Left lung (tissue), 14 donors: ENCODE results near the gene HJV. TPM values are rescaled to one million over a fixed set of nuclear protein-coding genes. Genes with fewer than 3 reads are reported as not detected.
"Not testable (repeated sequence)": the region's sequence is repeated elsewhere in the genome, so short reads cannot be mapped to it uniquely, and the experiment has no call there.

Source experiments
- ATAC-seq: fragments of 200-7000 bp; cut with Tn5 transposase; one replicate; pipeline ENCODE4 v1.9.1; 2020; ENCODE audit warnings: moderate library complexity
- DNase-seq, 4 donors: peaks; one replicate each; pipeline ENCODE4 v3.0.0-alpha.2; 2013 to 2020
- H3K27ac ChIP-seq, 2 donors: fragments of 200-600 bp; sonication (generic) in 1 of 2; one replicate each; pipeline versions ENCODE4 v1.5.0 to v1.8.0; 2020 to 2021
- H3K27me3 ChIP-seq, 2 donors: fragments of 200-600 bp; sonication (generic) in 1 of 2; one replicate each; pipeline versions ENCODE4 v1.5.0 to v1.8.0; 2020 to 2021
- H3K36me3 ChIP-seq, 2 donors: fragments of 200-600 bp; sonication (generic) in 1 of 2; one replicate each; pipeline versions ENCODE4 v1.5.0 to v1.8.0; 2020 to 2021
- H3K4me1 ChIP-seq, 2 donors: fragments of 200-600 bp; one replicate each; pipeline ENCODE4 v1.8.0; 2021
- H3K4me3 ChIP-seq, 2 donors: fragments of 200-600 bp; sonication (generic) in 1 of 2; one replicate each; pipeline versions ENCODE4 v1.5.0 to v1.8.0; 2020 to 2021; ENCODE audit warnings: mild to moderate bottlenecking in 1 of 2
- H3K9me3 ChIP-seq, 2 donors: fragments of 200-600 bp; sonication (generic) in 1 of 2; one replicate each; pipeline versions ENCODE4 v1.5.0 to v1.8.0; 2020 to 2021
- CTCF ChIP-seq, 2 donors: fragments of 200-600 bp; sonication (generic) in 1 of 2; IDR thresholded peaks; one replicate each; pipeline versions ENCODE4 v1.5.0 to v1.8.0; 2021; ENCODE audit warnings: antibody characterized with exemption in 2 of 2
- intact Hi-C, 2 donors: fragments of 100-400 bp; cut with DNase I; formaldehyde crosslinking; loops; one replicate each; pipeline versions ENCODE4 v1.11.2 to v1.14.2; 2022
- long read RNA-seq, 12 donors: library from polyadenylated mRNA in 2 of 12; unstranded in 2 of 12; transcript quantifications; one replicate each; pipeline ENCODE4 v2.0.0 and lab custom pipeline, GENCODE V29; 2019 to 2026
- polyA plus RNA-seq, 6 donors: library from polyadenylated mRNA; unstranded; fragments of 120-200 nt; gene quantifications; one replicate each; pipeline ENCODE4 v1.2.1, GENCODE V29; 2013; ENCODE audit not compliant: insufficient read length in 6 of 6
- total RNA-seq, 2 donors: library from RNA; stranded (reverse); fragmentation: NEBNext Ultra II Directional; extraction: Animal tissue kit (Norgen Biotek cat#: 25700); gene quantifications; one replicate each; pipeline ENCODE4 v1.2.1, GENCODE V29; 2021
- donor health status: DM: no; HTN: yes; CAD: no.
- donor health status: DM: no; HTN: no; CAD: no.

The HJV gene
- total RNA-seq: not detected
- under 1 TPM in 3 of 6 donors, not detected in 3; 0.07 to 0.27 (median 0.10) TPM for polyA plus RNA-seq
- long read RNA-seq, donor 1: 0 reads
- long read RNA-seq, donor 2: 0 reads
- long read RNA-seq, donor 3: 0 reads
- long read RNA-seq, donor 4: 0 reads
- long read RNA-seq, donor 5: 0 reads
- long read RNA-seq, donor 6: 0 reads
- long read RNA-seq, donor 7: 0 reads
- long read RNA-seq, donor 8: 0 reads
- long read RNA-seq, donor 9: 0 reads
- long read RNA-seq, donor 10: 0 reads
- long read RNA-seq, donor 11: 0 reads
- long read RNA-seq, donor 12: 0 reads

DNA sequence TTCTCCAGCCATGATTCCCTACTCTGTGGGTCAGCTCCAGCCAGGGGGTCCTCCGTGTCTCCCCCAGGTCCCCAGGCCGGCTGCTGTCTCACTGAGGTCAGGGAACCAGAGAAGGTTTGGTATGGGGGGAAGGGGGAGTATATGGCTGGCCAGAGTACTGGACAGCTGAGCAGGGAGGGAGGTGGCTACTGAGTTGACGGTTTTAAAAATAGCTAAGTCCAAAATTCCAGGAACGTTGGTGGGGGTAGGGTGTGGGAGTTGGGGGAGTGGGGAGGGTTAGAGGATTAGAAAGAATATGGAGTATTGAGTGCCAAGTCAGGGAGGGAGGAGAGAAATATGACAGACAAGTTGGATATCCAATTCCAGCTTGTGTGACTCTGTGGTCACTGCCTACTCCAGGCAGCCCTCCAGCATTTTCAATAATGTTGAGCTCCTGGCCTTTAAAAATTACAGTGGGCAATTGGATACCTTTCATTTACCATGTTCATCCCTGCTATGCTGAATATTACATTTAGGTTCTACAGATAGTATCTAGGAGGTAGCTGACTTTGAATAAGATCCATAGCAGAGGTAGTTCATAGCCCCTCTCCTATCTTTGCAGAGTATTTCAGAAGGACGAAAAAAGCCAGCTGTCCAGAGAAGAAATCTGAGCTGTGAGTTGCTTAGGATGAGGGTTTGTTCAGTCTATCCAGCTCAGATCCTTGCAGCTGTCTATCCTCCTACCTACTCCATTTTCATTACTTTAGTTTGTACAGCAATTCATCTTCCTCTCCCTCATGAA lies at the start of gene HJV:
HJV (minus strand) TSS at position 114 of the 781 bp plus-strand sequence. CDS start 1,504 bp downstream, outside the sequence.
- ATAC-seq (no peak), DNase-seq (no peak)
- no peak for TF ChIP-seq CTCF (IDR thresholded peaks at IDR 0.05)
- peaks cover 17 to 40% of the 10 kb centered on the region in 2 donors for H3K27me3 ChIP-seq
- intact Hi-C loops: no loop called here
- no peaks in the 10 kb centered on the region for H3K9me3 ChIP-seq
- H3K4me3 ChIP-seq: no peak within 1 kb of the TSS
- H3K27ac ChIP-seq: no peak within 1 kb of the TSS
- H3K36me3 ChIP-seq: no peaks in the 10 kb centered on the region
- peaks cover 0 to 10% of the 10 kb centered on the region in 2 donors for H3K4me1 ChIP-seq

GRCh38 chr1:146059148-146059547 lies 37.6 kb upstream of the HJV start:
- H3K9me3 ChIP-seq, H3K4me1 ChIP-seq, H3K4me3 ChIP-seq, H3K27ac ChIP-seq, ATAC-seq, DNase-seq, H3K36me3 ChIP-seq, intact Hi-C loops, H3K27me3 ChIP-seq: not testable (repeated sequence)

DNA sequence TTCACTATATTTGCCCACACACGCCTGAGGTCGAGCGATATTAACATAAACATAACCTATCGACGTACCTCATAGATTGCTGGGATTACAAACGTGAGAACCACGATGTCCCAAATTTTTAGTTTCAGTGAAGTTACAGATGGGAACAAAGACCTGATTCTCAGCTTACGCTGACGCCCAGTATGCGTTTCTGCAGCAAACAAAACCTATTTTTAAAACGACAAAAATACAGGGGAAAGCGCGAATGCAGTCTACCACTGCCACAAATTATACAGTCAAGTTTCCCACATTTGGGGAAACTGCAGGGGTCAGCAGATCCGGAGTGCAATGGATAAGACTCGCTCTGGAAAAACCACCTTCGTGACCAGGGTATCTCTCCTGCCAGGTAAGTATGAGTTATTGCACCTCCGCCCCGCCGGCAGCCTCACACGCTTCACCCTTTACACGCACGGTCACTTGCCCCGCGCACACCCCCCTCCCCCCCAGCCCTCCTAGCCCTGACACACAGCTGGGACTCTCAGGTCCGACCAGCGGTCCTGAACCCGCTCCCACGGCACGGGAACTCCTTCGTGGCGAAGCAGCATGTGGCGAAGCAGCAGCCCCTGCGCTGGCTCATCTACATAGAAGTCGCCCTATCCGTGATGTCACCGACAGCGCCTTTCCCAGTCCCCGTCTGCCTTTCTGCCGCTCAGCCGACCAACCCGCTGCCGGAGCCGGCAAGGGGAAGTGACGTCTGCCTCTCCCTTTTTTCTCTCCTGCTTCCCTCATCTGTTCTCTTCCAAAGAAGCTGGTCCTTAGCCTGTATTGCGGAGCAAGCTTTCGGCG lies 30.5 kb upstream of the HJV start:
- DNase-seq: peak; percentile 73 to 96 (median 87)
- Histone ChIP-seq H3K4me3 (peak overlapping the region; percentile 22 to 31), H3K4me1 (peaks cover 0 to 13% of the 10 kb centered on the region in 2 donors), H3K27ac (peak overlapping the region; percentile 60 to 73)
- intact Hi-C loops, H3K9me3 ChIP-seq, H3K36me3 ChIP-seq, H3K27me3 ChIP-seq: not testable (repeated sequence)
- peak; percentile 93 for ATAC-seq

DNA sequence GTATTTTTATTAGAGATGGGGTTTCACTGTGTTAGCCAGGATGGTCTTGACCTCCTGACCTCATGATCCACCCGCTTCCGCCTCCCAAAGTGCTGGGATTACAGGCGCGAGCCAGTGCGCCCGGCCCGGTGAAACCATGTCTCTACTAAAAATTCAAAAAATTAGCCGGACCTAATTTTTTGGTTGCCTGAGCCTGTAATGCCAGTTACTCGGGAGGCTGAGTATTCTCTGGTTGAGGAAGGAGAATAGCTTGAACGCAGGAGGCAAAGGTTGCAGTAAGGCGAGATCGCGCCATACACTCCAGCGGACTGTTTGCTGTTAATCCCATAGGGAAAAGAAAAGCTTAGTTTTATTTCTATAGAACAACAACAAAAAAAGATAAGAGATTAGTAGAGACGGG lies 29.9 kb upstream of the HJV start:
- TF ChIP-seq CTCF (IDR thresholded peaks at IDR 0.05): no peak
- Histone ChIP-seq H3K27me3 (no peaks in the 10 kb centered on the region), H3K4me3 (peak overlapping the region; percentile 22 to 31), H3K4me1 (peaks cover 0 to 13% of the 10 kb centered on the region in 2 donors), H3K9me3 (no peaks in the 10 kb centered on the region), H3K36me3 (no peaks in the 10 kb centered on the region), H3K27ac (peak overlapping the region; percentile 60 to 73)
- DNase-seq (no peak), ATAC-seq (peak; percentile 30)
- intact Hi-C loops: no loop called here

- DNase-seq, H3K27me3 ChIP-seq, H3K27ac ChIP-seq, H3K36me3 ChIP-seq, H3K4me3 ChIP-seq, H3K9me3 ChIP-seq, ATAC-seq, intact Hi-C loops: not testable (repeated sequence)
- H3K4me1 ChIP-seq: peaks cover 0 to 13% of the 10 kb centered on the region in 2 donors
Measured at GRCh38 chr1:146050652-146050963, 29.1 kb upstream of the HJV start.

DNA sequence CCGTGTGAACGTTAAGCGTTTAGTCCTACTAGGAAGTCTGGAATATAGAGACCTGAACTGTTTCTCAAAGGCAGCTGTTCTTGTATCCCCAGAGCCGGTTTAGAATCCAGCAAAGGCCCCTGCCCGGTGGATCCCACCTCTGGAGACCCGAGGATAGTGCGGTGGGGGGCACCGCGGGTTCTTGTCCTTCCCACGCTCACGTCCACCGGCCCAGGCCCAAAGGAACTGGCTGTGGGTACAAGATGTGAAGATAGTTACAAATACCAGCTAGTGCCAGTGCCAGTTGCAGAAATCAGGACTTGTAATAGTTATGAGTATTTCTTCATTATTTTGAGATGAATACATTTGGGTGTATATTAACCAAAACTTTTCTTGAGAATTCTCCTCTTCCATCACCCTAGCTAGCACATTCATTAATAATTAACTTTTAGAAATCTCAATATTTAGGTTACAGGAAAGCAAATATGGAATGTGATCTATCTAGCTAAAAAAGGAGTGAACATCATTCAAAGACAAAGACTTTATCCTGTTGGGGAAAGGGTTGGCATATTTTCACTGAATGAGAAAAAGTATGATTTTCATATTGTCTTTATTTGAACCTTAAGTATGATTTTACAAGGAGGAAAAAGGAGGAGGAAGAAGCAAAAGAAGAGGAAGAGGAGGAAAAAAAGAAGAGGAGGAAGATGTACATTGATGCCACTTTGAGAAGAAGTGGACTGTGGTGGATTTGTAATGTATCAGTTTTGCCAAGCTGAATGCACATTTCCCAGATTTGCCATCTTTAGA lies 28.5 kb upstream of the HJV start:
- H3K36me3 ChIP-seq, H3K9me3 ChIP-seq, H3K27ac ChIP-seq, DNase-seq, intact Hi-C loops, H3K27me3 ChIP-seq, ATAC-seq, H3K4me3 ChIP-seq: not testable (repeated sequence)
- peaks cover 0 to 13% of the 10 kb centered on the region in 2 donors for H3K4me1 ChIP-seq
